Measurements from ENCODE around the gene TSFM. TPM values are rescaled to one million over a fixed set of nuclear protein-coding genes. Genes with fewer than 3 reads are reported as not detected.
A peak's percentile ranks its signal among the peaks of the same experiment; 100 is the strongest.

TSFM gene
- total and polyA plus RNA-seq, 7 donors: 8.0 to 49.3 (median 29.6) TPM

GRCh38 chr12:57739387-57739786 is 43.2 kb upstream of the TSFM start:
- whole genome bisulfite sequencing, 2 donors: 21 to 59% methylated on average over 7 of the region's 7 CpGs
- intact Hi-C loops (cut with DNase I): no loop called here
- H3K36me3 ChIP-seq: no peaks in the 10 kb centered on the region
- TF ChIP-seq POLR2AphosphoS5 (IDR thresholded peaks at IDR 0.05) (no peak), POLR2A (IDR thresholded peaks at IDR 0.05) (no peak), EP300 (IDR thresholded peaks at IDR 0.05) (no peak)
- TF ChIP-seq, protein P1, sequence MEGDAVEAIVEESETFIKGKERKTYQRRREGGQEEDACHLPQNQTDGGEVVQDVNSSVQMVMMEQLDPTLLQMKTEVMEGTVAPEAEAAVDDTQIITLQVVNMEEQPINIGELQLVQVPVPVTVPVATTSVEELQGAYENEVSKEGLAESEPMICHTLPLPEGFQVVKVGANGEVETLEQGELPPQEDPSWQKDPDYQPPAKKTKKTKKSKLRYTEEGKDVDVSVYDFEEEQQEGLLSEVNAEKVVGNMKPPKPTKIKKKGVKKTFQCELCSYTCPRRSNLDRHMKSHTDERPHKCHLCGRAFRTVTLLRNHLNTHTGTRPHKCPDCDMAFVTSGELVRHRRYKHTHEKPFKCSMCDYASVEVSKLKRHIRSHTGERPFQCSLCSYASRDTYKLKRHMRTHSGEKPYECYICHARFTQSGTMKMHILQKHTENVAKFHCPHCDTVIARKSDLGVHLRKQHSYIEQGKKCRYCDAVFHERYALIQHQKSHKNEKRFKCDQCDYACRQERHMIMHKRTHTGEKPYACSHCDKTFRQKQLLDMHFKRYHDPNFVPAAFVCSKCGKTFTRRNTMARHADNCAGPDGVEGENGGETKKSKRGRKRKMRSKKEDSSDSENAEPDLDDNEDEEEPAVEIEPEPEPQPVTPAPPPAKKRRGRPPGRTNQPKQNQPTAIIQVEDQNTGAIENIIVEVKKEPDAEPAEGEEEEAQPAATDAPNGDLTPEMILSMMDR (IDR thresholded peaks at IDR 0.05): no peak
- H3K9me3 ChIP-seq: no peaks in the 10 kb centered on the region
- H3K27ac ChIP-seq: no peak overlapping the region
- H3K27me3 ChIP-seq: peaks cover 42 to 69% (median 44%) of the 10 kb centered on the region in 3 donors
- peaks cover 0 to 44% (median 42%) of the 10 kb centered on the region in 4 donors for H3K4me1 ChIP-seq
- no peak overlapping the region for H3K4me3 ChIP-seq
- no peak for DNase-seq

DNA sequence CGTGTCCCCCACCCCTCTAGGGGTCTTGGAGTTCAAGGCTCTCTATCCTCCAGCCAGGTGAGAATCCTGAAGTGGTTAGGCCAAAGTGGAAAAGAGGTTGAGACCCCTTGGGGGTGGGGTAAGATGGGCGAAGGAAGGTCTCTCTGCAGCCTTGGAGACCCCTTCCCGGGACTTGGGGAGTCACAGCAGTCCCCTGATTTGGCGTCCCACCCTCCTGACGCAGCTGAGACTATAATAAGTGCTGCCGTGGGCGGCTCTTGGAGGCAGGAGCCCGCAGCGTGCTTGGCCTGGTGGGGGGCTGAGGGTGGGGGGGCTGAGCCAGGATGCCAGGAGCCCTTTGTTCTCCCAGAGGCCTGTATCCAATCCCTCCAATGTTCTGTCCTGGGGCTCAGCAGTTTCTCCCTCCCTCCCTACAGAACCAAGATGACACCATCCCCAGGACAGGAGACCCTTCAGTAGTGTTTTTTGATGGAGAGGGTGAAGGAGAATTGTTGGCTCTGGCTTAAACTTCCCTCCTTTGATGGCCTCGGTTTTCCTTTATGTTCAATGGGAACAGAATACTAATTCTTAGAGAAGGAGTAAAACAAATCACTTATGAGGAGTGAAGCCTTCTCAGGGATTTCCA is 42.6 kb upstream of the TSFM start:
- H3K36me3 ChIP-seq: no peaks in the 10 kb centered on the region
- no peaks in the 10 kb centered on the region for H3K9me3 ChIP-seq
- 33 to 53% methylated on average over 10 of the region's 10 CpGs for WGBS, 2 donors
- H3K27me3 ChIP-seq: peaks cover 38 to 62% (median 43%) of the 10 kb centered on the region in 3 donors
- intact Hi-C loops (cut with DNase I): no loop called here
- no peak for DNase-seq
- H3K27ac ChIP-seq: no peak overlapping the region
- peaks cover 0 to 45% (median 42%) of the 10 kb centered on the region in 4 donors for H3K4me1 ChIP-seq
- TF ChIP-seq EP300 (IDR thresholded peaks at IDR 0.05) (no peak), POLR2AphosphoS5 (IDR thresholded peaks at IDR 0.05) (no peak)
- TF ChIP-seq, protein P1 (IDR thresholded peaks at IDR 0.05): no peak
- H3K4me3 ChIP-seq: no peak overlapping the region

DNA sequence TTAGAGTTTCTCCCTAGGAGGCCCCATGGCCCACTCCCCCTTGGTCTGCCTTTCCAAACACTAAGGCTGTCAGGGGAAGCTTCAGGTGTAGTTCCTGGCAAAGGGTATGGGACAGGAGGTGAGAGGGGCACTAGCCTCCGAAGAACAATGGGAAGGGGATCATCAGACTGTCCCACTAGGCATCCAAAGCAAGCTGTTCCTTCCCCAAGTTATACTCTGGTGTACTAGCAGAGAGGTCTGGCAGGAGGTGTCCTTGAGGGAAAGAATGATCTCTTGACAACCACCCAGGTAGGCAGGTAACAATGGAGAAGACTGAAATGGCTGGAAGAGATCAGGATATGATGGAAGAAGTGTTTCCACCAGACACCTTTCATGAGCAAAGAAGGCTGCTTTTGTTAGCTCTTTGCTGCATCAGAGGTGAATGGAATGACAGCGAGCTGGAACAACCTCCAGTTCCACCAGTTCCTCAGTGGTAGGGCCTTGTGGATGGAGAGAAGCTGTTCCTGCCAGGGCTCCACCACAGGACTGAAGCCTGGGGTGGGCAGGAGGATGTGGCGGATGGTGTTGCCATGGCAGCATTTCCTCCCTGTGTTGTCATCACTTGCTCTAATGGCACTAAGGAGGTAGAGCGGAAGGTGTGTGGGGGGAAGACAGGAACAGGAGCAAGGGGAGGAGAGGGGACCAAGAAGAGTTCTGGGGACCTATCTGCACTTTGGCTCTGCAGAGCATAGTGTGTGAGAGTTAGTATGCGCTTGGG is 41.8 kb upstream of the TSFM start:
- Histone ChIP-seq H3K4me3 (no peak overlapping the region), H3K9me3 (no peaks in the 10 kb centered on the region), H3K4me1 (peaks cover 0 to 49% (median 42%) of the 10 kb centered on the region in 4 donors), H3K36me3 (no peaks in the 10 kb centered on the region), H3K27me3 (peaks cover 33 to 54% (median 35%) of the 10 kb centered on the region in 3 donors), H3K27ac (no peak overlapping the region)
- 42 to 71% methylated on average over 5 of the region's 5 CpGs for WGBS, 2 donors
- no peak for DNase-seq
- TF ChIP-seq POLR2AphosphoS5 (IDR thresholded peaks at IDR 0.05): no peak
- TF ChIP-seq, protein P1 (IDR thresholded peaks at IDR 0.05): no peak
- TF ChIP-seq POLR2A (IDR thresholded peaks at IDR 0.05): no peak
- TF ChIP-seq EP300 (IDR thresholded peaks at IDR 0.05): no peak
- intact Hi-C loops (cut with DNase I): no loop called here

- intact Hi-C loops (cut with DNase I): no loop called here
- 35 to 75% methylated on average over 1 of the region's 1 CpG for WGBS, 2 donors
- H3K9me3 ChIP-seq: no peaks in the 10 kb centered on the region
- no peak for TF ChIP-seq POLR2A (IDR thresholded peaks at IDR 0.05)
- TF ChIP-seq, protein P1 (IDR thresholded peaks at IDR 0.05): no peak
- no peak for TF ChIP-seq POLR2AphosphoS5 (IDR thresholded peaks at IDR 0.05)
- no peak for TF ChIP-seq EP300 (IDR thresholded peaks at IDR 0.05)
- H3K4me1 ChIP-seq: peaks cover 0 to 43% (median 40%) of the 10 kb centered on the region in 4 donors
- peaks cover 29 to 49% (median 29%) of the 10 kb centered on the region in 3 donors for H3K27me3 ChIP-seq
- peaks cover 0 to 2% (median under 1%) of the 10 kb centered on the region in 4 donors for H3K36me3 ChIP-seq
- DNase-seq: no peak
- H3K27ac ChIP-seq: no peak overlapping the region
- peak overlapping the region in 2 of 4 donors; percentile 8 to 20 for H3K4me3 ChIP-seq
Observed at GRCh38 chr12:57741413-57741789, 41.2 kb upstream of the TSFM start.

All from sigmoid colon (tissue), 7 donors.